GM18951 (cell line): ENCODE measurements around the gene COBL.

Experiments used
- POLR2A ChIP-seq: IDR thresholded peaks from 4 replicates; pipeline ENCODE4 v1.6.1; 2011; ENCODE audit warnings: mild to moderate bottlenecking; ENCODE audit not compliant: insufficient read length, insufficient read depth; ENCODE audit errors: extremely low read depth
- in situ Hi-C: fragments of 300-500 bp; cut with MboI; formaldehyde crosslinking; loops from one replicate; pipeline ENCODE4 v1.12.0; 2022; ENCODE audit warnings: low sequenced_read_pairs, mixed read lengths, inconsistent platforms; ENCODE audit not compliant: unreplicated experiment

COBL gene

DNA sequence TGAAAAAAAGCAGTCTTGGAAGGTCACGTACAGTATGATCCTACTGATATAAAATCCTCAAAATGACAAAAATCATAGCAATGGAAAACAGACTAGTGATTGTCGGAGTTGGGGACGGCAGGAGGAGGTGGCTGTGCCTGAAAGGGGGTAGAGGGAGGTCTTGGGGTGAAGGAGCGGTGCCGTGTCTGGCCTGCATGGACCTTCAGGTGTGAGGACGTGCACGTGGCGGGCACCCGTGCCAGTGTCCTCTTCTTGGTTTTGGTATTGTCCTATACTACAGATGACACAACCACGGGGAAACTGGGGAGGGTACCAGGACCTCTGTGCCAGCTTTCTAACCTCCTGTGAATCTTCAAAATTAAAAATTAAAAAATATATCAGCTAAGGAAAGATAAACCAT, 73.0 kb downstream of the COBL start:
- in situ Hi-C loops: no loop called here
- TF ChIP-seq POLR2A: no peak

DNA sequence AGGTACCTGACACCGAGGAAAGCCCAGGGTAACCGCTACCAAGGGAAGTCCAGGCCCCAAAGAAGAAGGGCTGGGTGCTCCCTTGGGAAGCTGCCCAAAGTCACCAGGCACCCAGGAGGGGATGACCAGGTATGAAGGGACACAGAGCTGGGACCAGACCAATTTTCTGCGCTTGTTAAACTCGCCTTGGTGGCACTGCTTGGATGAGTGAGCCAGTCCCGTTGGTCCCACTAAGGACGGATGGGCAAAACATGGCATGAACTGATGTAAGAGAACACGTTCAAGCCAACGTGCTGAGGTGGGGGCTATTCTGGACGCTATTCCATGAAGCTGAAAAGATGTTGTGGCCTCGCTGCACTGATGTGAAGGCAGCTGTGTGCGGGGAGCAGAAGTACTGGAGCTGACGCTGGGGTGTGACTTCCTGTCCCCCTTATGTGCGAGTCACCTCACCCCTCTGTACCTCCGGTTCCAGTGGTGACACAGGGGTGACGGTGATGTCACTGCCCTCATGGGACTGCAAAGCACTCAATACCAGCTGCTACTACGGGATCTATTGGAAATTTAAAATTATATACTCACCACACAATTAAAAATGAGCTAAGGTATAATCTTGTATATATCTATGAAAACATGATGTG, 73.6 kb downstream of the COBL start:
- in situ Hi-C loops: no loop called here
- no peak for TF ChIP-seq POLR2A

DNA sequence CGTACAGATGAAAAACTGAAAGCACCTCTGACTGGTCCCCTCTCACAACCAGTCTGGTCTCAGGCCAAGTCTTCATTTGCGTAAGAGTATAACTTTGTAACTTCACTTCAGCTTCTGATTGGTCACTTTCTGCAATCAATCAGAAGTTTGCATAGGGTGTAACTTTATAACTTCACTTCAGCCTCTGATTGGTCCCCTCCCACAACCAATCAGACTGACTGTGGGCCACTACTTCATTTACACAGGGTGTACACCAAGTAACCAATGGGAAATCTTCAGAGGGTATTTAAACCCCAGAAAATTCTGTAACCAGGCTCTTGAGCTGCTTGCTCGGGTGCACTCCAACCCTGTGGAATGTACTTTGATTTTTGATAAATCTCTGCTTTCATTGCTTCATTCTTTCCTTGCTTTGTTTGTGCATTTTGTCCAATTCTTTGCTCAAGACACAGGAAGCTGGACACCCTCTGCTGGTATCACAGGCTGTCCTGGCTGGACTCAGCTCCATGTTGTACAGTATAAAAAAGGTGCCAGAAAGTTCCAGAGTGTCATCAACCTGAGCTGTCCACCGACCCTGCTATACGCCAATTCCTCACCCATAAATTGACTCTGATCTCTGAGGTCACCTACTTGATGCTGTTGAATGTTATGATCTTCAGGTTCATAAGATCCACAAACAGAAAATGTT, 74.5 kb downstream of the COBL start:
- in situ Hi-C loops: no loop called here
- TF ChIP-seq POLR2A: no peak

DNA sequence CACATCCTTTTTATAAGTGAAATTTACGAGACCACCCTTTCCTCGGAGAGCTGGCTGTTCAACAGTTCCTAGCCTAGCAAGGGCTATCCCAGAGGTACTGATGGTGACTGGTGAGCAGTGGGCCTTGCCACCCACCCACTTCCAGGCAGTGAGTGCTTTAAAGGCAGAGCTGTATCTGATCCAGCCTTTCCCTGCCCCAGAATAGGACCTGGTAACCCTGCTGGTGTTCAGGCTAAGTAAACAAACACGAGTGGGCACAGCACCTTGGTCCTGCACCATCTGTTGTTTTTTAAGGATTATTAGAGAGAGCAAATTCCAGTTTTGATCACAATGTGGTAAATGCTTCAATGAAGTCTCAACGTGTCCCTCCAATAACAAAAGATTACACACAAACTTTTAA, 75.7 kb downstream of the COBL start:
- in situ Hi-C loops: no loop called here
- TF ChIP-seq POLR2A: no peak

DNA sequence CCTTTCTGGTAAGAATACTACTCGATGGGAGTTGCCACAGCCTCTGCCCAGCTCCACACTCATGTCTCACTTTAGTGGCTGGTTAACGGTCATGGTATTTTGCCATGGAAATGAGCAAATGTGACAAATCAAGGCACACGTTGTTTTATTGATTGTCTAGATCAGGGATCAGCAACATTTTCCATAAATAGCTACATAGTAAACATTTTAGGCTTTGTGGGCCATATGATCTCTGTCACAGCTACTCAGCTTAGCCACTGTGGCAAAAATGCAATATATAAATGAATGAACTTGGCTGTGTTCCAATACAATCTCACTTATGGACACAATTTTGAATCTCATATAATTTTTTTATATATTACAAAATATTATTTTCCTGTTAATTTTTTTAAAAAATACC, 76.9 kb downstream of the COBL start:
- TF ChIP-seq POLR2A: no peak
- in situ Hi-C loops: no loop called here

DNA sequence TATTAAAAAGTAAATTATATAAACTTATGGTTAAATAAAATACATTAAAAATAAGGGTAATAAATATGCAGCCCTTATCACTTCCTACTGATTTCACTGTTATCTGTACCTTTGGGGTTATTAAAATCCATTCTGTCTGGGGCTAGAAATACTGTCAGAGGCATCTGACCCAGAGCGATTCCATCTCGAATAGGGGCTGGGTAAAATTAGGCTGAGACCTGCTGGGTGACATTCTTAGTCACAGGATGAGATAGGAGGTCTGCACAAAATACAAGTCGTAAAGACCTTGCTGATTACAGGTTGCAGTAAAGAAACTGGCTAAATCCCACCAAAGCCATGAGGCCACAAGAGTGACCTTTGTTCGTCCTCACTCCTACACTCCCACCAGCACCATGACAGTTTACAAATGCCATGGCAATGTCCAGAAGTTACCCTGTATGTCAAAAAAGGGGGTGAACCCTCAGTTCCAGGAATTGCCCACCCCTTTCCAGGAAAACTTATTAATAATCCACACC, 77.6 kb downstream of the COBL start:
- in situ Hi-C loops: no loop called here
- no peak for TF ChIP-seq POLR2A

DNA sequence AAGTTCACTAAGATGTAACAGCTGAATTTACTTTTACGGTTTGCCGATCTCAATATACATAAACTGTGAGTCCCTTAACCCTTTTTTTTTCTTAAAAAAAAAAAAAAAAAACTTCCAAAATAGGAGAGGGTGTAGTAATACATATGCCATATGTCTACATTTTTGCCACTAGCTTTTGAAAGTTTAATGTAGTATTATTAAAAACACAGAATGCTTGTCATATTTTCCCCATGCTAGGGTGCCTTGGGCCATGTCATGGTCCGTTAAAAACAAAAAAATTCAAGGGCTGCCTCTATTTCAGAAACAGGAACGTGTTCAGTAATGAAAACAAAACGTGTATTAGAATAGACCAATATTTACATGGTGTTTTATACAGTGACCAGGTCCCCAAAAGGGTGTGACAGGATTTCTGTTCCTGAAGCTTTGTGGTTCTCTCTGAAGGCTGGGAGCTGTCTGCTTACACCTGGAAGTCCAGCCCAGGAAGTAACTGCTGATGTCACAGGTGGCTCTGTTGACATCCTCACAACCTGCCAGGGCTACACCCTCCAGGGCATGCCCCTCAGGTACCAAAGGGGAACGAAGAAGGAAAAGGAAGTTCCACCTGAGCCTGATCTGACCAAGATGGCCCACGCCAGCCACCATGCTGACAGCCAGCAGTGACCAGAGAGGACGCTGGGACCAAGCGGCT, 79.0 kb downstream of the COBL start:
- in situ Hi-C loops: no loop called here
- no peak for TF ChIP-seq POLR2A

DNA sequence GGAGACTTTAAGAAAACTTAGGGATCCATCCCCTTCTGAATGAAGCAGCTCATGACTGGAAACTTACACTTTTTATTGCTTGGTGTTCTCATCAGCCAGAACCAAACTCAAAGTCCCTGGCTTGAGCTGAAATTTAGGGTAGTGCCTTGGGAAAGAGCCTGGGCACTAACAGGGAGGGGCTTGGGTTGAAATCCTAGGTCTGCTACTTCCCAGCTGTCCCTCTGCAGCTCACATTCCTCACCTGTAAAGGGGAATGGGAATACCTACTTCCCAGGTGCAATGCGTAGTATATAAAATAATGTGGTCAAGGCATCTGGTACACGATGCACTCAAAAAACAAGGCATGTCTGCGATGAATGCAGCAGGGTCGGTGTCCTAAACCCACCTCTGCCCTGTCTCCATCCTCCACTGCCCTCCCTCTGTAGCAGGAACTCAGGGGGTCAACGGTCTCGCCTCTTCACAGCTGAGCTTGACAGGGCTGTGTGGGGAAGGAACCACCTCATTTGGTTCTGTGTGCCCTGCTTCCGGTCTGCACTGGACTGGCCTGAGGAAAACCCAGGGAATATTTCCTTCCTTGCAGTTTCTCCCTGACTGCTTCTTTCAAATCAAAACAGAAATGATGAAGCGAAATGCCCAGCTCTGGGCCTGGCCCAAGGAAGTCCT, 80.0 kb downstream of the COBL start:
- in situ Hi-C loops: no loop called here
- TF ChIP-seq POLR2A: no peak

DNA sequence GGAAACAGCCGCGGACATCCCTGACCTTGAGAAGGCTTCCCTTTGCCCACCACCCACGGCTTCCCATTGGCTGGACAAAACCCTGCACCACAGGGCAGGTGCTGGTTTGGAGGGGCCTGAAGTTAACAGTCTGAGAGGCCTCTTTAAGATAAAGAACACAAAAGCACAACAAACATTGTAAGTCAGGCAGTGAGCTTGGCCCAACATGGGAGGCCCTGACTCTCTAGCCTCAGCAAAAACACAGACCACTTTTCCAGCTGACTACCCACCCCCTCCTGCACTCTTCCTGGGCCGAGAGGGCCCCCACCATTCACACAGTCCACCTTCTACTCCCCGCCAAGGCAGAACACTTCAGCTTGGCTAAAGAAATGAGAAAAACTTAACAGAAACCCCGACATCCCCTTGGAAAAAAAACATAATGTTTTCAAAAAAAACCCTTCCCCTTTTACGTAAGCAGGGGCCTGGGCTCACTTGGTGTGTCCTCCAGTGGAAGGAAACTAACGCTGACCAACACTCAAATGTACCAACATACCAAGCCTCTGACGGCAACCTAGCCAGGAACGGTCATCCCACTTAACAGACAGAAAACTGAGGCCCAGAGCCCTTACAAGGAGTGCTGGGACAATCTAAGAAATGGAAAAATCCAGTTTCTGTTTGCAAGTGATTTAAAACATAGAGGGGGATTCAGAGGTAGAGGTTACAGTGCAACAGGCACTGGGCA, 80.9 kb downstream of the COBL start:
- in situ Hi-C loops: no loop called here
- TF ChIP-seq POLR2A: no peak

DNA sequence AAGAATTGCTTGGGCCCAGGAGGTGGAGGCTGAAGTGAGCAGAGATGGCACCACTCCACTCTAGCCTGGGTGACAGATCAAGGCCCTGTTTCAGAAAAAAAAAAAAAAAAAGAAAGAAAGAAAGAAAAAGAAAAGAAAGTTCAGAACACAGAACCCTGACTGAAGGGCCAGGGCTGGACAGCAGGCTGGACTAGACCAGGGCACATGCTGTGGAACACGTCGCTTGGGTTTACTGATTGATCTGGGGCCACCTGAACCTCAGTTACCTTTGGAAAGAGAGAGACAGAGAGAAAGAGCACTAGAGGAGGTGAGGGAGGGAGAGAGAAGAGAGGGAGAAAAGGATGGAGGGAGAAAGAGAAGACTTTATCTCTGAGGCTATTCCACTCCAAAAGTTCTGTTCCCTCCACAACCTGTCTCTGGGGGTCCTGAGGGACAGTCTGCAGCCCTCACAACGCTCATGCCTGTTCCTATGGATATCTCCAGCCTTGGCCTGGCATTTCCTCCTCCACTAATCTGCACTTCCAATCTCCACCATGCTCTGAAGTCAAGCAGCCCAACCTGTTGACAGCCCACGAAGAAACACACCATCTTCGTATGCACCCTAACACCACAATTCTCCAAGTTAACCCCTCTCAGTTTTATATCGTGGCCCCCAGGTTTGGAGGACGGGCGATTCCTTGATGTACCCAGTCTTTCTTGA, 81.8 kb downstream of the COBL start:
- in situ Hi-C loops: no loop called here
- TF ChIP-seq POLR2A: no peak

DNA sequence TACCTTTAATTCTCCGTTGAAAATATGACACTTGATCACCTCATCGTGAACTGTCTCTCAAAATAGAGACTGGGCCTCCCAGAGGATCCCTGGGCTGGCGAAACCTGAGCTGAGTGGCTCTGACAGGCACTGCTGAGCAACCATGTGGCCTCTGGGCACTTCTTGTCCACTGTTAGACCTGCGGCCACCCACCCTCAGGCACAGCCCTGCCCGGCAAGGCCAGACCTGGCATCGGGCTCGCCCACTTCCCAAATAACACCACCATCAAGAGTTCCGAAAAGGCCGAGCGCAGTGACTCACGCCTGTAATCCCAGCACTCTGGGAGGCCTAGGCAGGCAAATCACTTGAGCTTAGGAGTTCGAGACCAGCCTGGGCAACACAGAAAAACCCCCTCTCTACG, 82.5 kb downstream of the COBL start:
- in situ Hi-C loops: no loop called here

DNA sequence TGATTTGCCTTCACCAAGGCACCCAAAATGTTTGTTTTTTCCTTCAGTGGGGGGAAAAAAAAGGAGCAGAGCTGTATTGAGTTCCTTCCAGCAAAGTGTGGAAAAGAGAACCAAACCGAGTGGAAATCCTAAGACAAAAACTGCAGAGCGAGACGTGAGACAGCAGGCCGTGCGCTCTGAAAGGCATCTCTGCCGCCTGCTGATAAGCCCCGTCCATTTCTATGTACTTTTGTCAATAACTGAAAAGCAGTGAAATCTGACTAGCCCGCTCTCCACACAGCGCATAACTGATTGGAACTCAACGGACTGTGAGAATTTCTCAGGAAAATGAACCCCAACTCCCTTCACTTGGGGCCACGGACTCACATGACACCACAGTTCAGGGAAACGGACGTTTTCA, 83.2 kb downstream of the COBL start:
- in situ Hi-C loops: no loop called here
- no peak for TF ChIP-seq POLR2A

More for the DNA sequence above, 82.5 kb downstream of the COBL start:
- TF ChIP-seq POLR2A: no peak
